ENCODE results near the gene IL10RB. TPM values are rescaled to one million over a fixed set of nuclear protein-coding genes. Genes with fewer than 3 reads are reported as not detected.

IL10RB gene
- total and polyA plus RNA-seq, 3 donors from 2014 or later, result 14.3 to 19.3 (median 14.4) TPM

- no peak for TF ChIP-seq POLR2A (IDR thresholded peaks at IDR 0.05)
- TF ChIP-seq CTCF (IDR thresholded peaks at IDR 0.05), result no peak
- Histone ChIP-seq H3K27me3 (no peaks in the 10 kb centered on the region), H3K9me3 (no peaks in the 10 kb centered on the region), H3K36me3 (ENCODE audit: low read depth, missing control alignments) (no peaks in the 10 kb centered on the region), H3K27ac (no peak overlapping the region), H3K4me1 (no peaks in the 10 kb centered on the region), H3K4me3 (no peak overlapping the region)
- intact Hi-C loops (cut with DNase I; ENCODE audit: low total_unique reads), result no loop called here
- DNase-seq, result no peak
- WGBS, 2 donors, result 91 to 92% methylated on average over 8 of the region's 8 CpGs
Measured at GRCh38 chr21:33270986-33271385, 4.8 kb downstream of the IL10RB start.

DNA sequence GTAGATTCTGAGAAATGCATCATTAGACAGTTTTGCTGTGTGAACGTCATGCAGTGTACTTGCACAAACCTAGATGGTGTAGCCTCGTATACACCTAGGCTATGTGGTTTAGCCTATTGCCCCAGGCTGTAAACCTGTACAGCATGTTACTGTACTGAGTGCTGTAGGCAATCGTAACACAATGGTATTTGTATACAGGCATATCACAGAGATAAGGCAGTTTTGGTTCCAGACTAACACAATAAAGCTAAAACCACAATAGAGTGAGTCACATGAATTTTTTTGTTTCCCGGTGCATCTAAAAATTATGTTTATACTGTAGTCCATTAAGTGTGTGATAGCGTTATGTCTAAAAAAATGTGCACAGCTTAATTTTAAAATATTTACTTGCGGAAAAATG, 6.9 kb downstream of the IL10RB start:
- 90 to 92% methylated on average over 6 of the region's 6 CpGs for WGBS, 2 donors
- H3K4me3 ChIP-seq, result no peak overlapping the region
- H3K27me3 ChIP-seq, result no peaks in the 10 kb centered on the region
- no peaks in the 10 kb centered on the region for H3K4me1 ChIP-seq
- no peaks in the 10 kb centered on the region for H3K9me3 ChIP-seq
- intact Hi-C loops (cut with DNase I; ENCODE audit: low total_unique reads), result no loop called here
- TF ChIP-seq POLR2A (IDR thresholded peaks at IDR 0.05), result no peak
- no peak for TF ChIP-seq CTCF (IDR thresholded peaks at IDR 0.05)
- no peak for DNase-seq
- no peak overlapping the region for H3K27ac ChIP-seq
- H3K36me3 ChIP-seq (ENCODE audit: low read depth, missing control alignments), result no peaks in the 10 kb centered on the region

DNA sequence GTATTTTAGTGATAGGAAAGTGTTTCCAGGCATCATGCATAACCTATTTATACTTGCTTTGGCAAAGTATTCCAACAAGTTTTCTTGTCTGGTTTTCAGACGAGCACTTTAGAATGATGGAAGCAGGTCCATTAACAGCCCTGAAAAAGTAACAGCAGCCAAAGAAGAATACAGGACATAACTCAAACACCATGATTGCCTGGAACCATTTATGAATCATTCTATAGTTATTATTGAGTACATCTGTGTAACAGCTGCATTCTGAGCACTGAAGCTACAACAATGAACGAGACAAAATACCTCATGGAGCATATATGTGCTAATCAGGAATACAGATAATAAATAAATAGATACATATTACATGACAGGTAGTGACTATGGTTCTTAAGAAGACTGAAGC, 12.6 kb downstream of the IL10RB start:
- DNase-seq, result no peak
- no peak for TF ChIP-seq POLR2A (IDR thresholded peaks at IDR 0.05)
- no peak for TF ChIP-seq CTCF (IDR thresholded peaks at IDR 0.05)
- Histone ChIP-seq H3K4me3 (no peak overlapping the region), H3K27ac (no peak overlapping the region), H3K4me1 (no peaks in the 10 kb centered on the region), H3K27me3 (no peaks in the 10 kb centered on the region), H3K9me3 (no peaks in the 10 kb centered on the region), H3K36me3 (ENCODE audit: low read depth, missing control alignments) (no peaks in the 10 kb centered on the region)
- intact Hi-C loops (cut with DNase I; ENCODE audit: low total_unique reads), result no loop called here
- WGBS, 2 donors, result 94 to 95% methylated on average over 2 of the region's 2 CpGs

DNA sequence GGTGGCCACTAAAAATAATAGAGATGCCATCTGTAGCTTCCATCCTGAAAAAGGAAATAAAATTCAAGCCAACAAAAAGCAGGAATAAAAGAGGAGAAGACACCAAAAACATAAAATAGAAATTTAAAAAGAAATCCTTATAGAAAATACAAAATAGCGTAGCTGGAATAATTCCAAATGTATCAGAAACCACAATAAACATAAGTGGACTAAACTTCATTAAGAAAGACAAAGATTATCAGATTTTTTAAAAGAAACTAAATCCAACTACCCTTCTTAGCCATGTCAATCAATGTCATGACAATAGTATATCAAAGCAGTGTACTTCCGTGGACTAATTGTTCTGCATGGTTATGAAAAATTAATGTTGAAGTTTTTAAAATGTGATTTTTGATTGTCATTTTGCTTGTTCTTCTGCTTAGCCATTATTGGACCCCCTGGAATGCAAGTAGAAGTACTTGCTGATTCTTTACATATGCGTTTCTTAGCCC, 13.2 kb downstream of the IL10RB start:
- Histone ChIP-seq H3K4me1 (no peaks in the 10 kb centered on the region), H3K27me3 (no peaks in the 10 kb centered on the region), H3K36me3 (ENCODE audit: low read depth, missing control alignments) (no peaks in the 10 kb centered on the region), H3K9me3 (no peaks in the 10 kb centered on the region), H3K27ac (no peak overlapping the region), H3K4me3 (no peak overlapping the region)
- WGBS, 2 donors, result 95 to 97% methylated on average over 3 of the region's 3 CpGs
- intact Hi-C loops (cut with DNase I; ENCODE audit: low total_unique reads), result no loop called here
- DNase-seq, result no peak
- no peak for TF ChIP-seq POLR2A (IDR thresholded peaks at IDR 0.05)
- no peak for TF ChIP-seq CTCF (IDR thresholded peaks at IDR 0.05)

DNA sequence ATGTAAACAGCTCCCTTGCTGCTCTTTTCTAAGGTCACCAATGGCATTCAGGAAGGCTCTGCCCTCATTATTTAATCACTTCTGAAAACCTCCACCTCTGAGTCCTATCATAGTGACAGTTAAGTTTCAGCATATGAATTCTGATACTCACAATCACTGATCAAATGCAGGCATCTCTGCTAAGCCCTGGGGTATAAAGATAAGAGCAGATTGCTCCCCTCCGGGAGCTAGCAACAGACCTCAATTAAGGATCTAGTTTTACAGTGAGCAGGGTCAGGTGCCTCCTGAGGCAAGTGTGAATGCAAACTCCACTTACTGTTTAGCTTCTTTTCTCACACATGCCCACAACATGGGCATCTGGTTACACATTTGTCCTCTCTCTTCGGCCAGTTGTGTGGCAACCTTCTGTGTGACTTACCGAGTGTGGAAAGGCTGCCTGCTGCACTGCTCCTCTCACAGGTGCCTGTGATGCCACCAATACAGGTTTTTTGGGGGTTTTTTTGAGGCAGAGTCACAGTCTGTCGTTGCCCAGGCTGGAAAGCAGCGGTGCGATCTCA, 15.0 kb downstream of the IL10RB start:
- WGBS, 2 donors, result 97% methylated on average over 6 of the region's 6 CpGs

More for the DNA sequence above, 15.0 kb downstream of the IL10RB start:
- H3K36me3 ChIP-seq (ENCODE audit: low read depth, missing control alignments), result no peaks in the 10 kb centered on the region
- intact Hi-C loops (cut with DNase I; ENCODE audit: low total_unique reads), result no loop called here
- H3K4me1 ChIP-seq, result peaks cover 10% of the 10 kb centered on the region
- H3K27ac ChIP-seq, result no peak overlapping the region
- H3K27me3 ChIP-seq, result no peaks in the 10 kb centered on the region
- no peak overlapping the region for H3K4me3 ChIP-seq
- H3K9me3 ChIP-seq, result no peaks in the 10 kb centered on the region
- TF ChIP-seq CTCF (IDR thresholded peaks at IDR 0.05), result no peak
- no peak for TF ChIP-seq POLR2A (IDR thresholded peaks at IDR 0.05)
- DNase-seq, result no peak
